ENCODE measurements around the gene TSHZ2.

The TSHZ2 gene

DNA sequence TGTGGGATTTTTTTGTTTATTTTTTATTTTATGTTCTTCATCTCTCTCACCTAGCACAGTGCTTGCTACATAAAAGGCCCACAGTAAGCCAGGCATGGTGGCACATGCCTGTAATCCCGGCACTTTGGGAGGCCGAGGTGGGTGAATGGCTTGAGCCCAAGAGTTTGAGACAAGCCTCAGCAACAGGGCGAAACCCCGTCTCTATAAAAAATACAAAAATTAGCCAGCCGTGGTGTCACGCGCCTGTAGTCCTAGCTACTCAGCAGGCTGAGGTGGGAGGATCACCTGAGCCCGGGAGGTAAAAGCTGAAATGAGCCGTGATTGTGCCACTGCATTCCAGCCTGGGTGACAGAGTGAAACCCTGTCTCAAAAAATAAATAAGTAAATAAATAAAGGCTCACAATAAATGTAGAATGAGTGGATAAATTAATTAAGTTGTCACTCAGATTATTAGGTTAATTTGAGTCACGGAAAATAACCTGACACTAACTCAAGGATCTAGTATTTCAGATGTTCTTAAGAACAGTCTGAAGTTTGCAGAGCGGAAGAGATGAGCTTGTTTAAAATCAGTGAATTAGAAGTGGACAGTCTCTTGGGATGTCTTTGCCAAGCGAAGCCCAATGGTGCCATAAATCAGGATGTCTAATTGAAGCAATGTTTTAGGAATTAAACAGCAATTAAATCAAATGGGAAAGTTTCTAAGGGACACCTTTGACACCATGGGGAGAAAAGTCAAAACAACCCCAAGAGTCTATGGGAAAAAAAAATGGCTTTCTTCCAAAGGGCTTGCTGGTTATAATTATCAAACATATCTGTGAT lies 407.1 kb downstream of the TSHZ2 start:
- no peaks in the 10 kb centered on the region for H3K4me1 ChIP-seq (ENCODE audit: insufficient read depth, low read length)
- no peak overlapping the region for H3K4me3 ChIP-seq (ENCODE audit: low read depth in 1 of 2, low read length in 2 of 2)
- H3K27ac ChIP-seq (ENCODE audit: low read depth, low read length) = no peak overlapping the region
- no peaks in the 10 kb centered on the region for H3K36me3 ChIP-seq (ENCODE audit: insufficient read depth, low read length)
- no peaks in the 10 kb centered on the region for H3K9me3 ChIP-seq (ENCODE audit: low read length)
- H3K27me3 ChIP-seq (ENCODE audit: control insufficient read depth in 1 of 2, insufficient read depth in 2 of 2, low read length in 2 of 2) = no peaks in the 10 kb centered on the region
- no peak overlapping the region for H3K9ac ChIP-seq (ENCODE audit: low read length)

GRCh38 chr20:53379833-53380120 lies 407.6 kb downstream of the TSHZ2 start:
- Histone ChIP-seq H3K9me3 (ENCODE audit: low read length) (no peaks in the 10 kb centered on the region), H3K27ac (ENCODE audit: low read depth, low read length) (no peak overlapping the region), H3K27me3 (ENCODE audit: control insufficient read depth in 1 of 2, insufficient read depth in 2 of 2, low read length in 2 of 2) (no peaks in the 10 kb centered on the region), H3K9ac (ENCODE audit: low read length) (no peak overlapping the region), H3K4me3 (ENCODE audit: low read depth in 1 of 2, low read length in 2 of 2) (no peak overlapping the region), H3K36me3 (ENCODE audit: insufficient read depth, low read length) (no peaks in the 10 kb centered on the region), H3K4me1 (ENCODE audit: insufficient read depth, low read length) (no peaks in the 10 kb centered on the region)

GRCh38 chr20:53381568-53382262 lies 409.6 kb downstream of the TSHZ2 start:
- Histone ChIP-seq H3K9ac (ENCODE audit: low read length) (no peak overlapping the region), H3K4me3 (ENCODE audit: low read depth in 1 of 2, low read length in 2 of 2) (no peak overlapping the region), H3K27ac (ENCODE audit: low read depth, low read length) (no peak overlapping the region), H3K4me1 (ENCODE audit: insufficient read depth, low read length) (peaks cover 7% of the 10 kb centered on the region), H3K9me3 (ENCODE audit: low read length) (no peaks in the 10 kb centered on the region), H3K36me3 (ENCODE audit: insufficient read depth, low read length) (no peaks in the 10 kb centered on the region), H3K27me3 (ENCODE audit: control insufficient read depth in 1 of 2, insufficient read depth in 2 of 2, low read length in 2 of 2) (no peaks in the 10 kb centered on the region)

DNA sequence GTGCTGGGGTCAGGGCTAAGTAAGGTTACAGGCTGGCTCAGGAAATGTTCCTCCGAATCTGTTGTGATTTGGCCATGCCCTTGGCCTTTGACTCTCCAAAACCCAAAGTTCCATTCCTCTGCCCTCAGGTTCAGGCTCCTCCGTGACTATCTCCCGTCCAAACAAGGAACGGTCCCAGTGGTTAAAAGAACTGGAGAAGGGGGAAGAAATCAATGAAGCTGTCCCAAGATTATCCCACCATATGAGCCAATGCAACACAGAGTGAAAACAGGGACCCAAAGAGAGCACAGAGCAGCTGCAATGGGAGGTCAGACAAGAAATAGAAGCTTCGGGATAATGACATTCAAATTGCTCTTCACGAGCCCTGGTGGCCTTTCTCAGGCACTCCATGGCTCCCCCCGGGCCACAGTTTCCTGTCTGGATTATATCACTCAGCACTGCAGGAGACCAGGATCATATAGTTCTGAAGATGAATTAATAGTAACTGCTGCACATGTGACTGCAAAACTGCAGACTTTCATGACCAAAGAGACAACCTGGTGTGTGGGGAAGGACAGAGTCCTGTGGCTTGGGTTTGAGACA lies 410.2 kb downstream of the TSHZ2 start:
- Histone ChIP-seq H3K27me3 (ENCODE audit: control insufficient read depth in 1 of 2, insufficient read depth in 2 of 2, low read length in 2 of 2) (no peaks in the 10 kb centered on the region), H3K27ac (ENCODE audit: low read depth, low read length) (no peak overlapping the region), H3K36me3 (ENCODE audit: insufficient read depth, low read length) (no peaks in the 10 kb centered on the region), H3K9me3 (ENCODE audit: low read length) (no peaks in the 10 kb centered on the region), H3K4me3 (ENCODE audit: low read depth in 1 of 2, low read length in 2 of 2) (no peak overlapping the region), H3K9ac (ENCODE audit: low read length) (no peak overlapping the region), H3K4me1 (ENCODE audit: insufficient read depth, low read length) (peaks cover 7% of the 10 kb centered on the region)

- no peak overlapping the region for H3K27ac ChIP-seq (ENCODE audit: low read depth, low read length)
- no peak overlapping the region for H3K9ac ChIP-seq (ENCODE audit: low read length)
- no peak overlapping the region for H3K4me3 ChIP-seq (ENCODE audit: low read depth in 1 of 2, low read length in 2 of 2)
Observed at GRCh38 chr20:53383916-53384315, 411.8 kb downstream of the TSHZ2 start.

DNA sequence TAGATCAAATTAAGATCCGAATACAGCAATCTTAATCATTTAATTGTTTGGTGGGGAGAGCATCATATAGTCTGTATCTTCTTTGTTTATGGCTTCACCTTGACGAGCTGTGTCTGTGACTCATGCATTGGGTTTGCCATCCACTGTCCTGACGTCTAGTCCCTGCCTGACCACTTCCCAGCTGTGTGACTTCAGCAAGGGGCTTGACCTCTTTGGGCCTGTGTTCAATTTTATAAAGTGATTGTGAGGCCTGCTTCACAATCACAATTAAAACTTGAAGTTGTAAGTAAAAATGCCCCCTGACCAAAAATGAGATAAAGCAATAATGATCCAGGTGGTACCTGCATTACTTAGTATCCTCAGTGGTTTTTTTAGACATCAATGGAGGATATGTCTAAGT lies 412.2 kb downstream of the TSHZ2 start:
- no peak overlapping the region for H3K27ac ChIP-seq (ENCODE audit: low read depth, low read length)
- H3K9me3 ChIP-seq (ENCODE audit: low read length) = no peaks in the 10 kb centered on the region
- H3K9ac ChIP-seq (ENCODE audit: low read length) = no peak overlapping the region
- peaks cover 7% of the 10 kb centered on the region for H3K4me1 ChIP-seq (ENCODE audit: insufficient read depth, low read length)
- no peaks in the 10 kb centered on the region for H3K27me3 ChIP-seq (ENCODE audit: control insufficient read depth in 1 of 2, insufficient read depth in 2 of 2, low read length in 2 of 2)
- H3K4me3 ChIP-seq (ENCODE audit: low read depth in 1 of 2, low read length in 2 of 2) = no peak overlapping the region
- H3K36me3 ChIP-seq (ENCODE audit: insufficient read depth, low read length) = no peaks in the 10 kb centered on the region

More at GRCh38 chr20:53383916-53384315, 411.8 kb downstream of the TSHZ2 start:
- Histone ChIP-seq H3K36me3 (ENCODE audit: insufficient read depth, low read length) (no peaks in the 10 kb centered on the region), H3K4me1 (ENCODE audit: insufficient read depth, low read length) (peaks cover 7% of the 10 kb centered on the region), H3K27me3 (ENCODE audit: control insufficient read depth in 1 of 2, insufficient read depth in 2 of 2, low read length in 2 of 2) (no peaks in the 10 kb centered on the region), H3K9me3 (ENCODE audit: low read length) (no peaks in the 10 kb centered on the region)

DNA sequence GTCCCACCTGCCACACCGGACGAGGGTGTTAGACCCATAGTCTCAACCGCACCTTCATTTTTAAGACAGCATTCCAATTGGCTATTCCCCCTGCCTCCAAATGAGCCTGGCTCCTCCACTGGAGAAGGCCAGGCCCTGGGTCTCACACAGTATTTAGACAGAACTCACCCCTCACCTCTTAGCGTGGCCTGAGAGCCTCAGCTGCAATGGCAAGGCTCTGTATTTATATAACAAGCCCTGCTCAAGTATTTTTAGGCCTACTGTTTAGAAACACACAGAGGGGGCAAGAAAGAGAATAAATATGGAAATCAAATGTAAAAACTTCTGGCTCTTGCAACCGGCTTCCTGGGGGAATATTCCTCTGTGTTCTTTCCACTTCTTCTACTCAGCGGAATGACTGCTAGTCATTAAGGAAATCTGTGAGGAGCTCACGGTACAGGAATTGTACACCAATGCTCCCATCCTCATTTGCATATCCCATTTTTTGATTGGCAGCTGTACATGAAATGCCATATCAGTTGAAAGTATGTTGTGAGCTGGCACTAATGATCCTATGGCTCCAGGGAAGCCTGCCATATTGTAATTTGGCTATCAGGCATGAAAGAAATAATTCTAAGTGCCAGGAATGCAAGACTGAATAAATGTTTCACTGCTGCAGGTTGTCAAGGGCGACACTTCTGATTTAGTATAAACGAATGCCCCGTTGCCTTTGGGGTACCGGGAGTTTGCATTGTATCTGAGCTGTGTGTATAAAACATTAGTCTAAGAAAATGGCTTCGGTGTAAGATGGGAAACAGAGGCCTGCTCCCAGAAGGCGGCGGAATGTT lies 414.0 kb downstream of the TSHZ2 start:
- Histone ChIP-seq H3K4me1 (ENCODE audit: insufficient read depth, low read length) (peaks cover 7% of the 10 kb centered on the region), H3K9ac (ENCODE audit: low read length) (no peak overlapping the region), H3K4me3 (ENCODE audit: low read depth in 1 of 2, low read length in 2 of 2) (no peak overlapping the region), H3K27me3 (ENCODE audit: control insufficient read depth in 1 of 2, insufficient read depth in 2 of 2, low read length in 2 of 2) (no peaks in the 10 kb centered on the region), H3K36me3 (ENCODE audit: insufficient read depth, low read length) (no peaks in the 10 kb centered on the region), H3K9me3 (ENCODE audit: low read length) (no peaks in the 10 kb centered on the region), H3K27ac (ENCODE audit: low read depth, low read length) (no peak overlapping the region)

GRCh38 chr20:53387983-53388675 lies 416.0 kb downstream of the TSHZ2 start:
- Histone ChIP-seq H3K27me3 (ENCODE audit: control insufficient read depth in 1 of 2, insufficient read depth in 2 of 2, low read length in 2 of 2) (no peaks in the 10 kb centered on the region), H3K4me1 (ENCODE audit: insufficient read depth, low read length) (peaks cover 7% of the 10 kb centered on the region), H3K4me3 (ENCODE audit: low read depth in 1 of 2, low read length in 2 of 2) (no peak overlapping the region), H3K9me3 (ENCODE audit: low read length) (no peaks in the 10 kb centered on the region), H3K9ac (ENCODE audit: low read length) (no peak overlapping the region), H3K27ac (ENCODE audit: low read depth, low read length) (no peak overlapping the region), H3K36me3 (ENCODE audit: insufficient read depth, low read length) (no peaks in the 10 kb centered on the region)

GRCh38 chr20:53389516-53390300 lies 417.6 kb downstream of the TSHZ2 start:
- Histone ChIP-seq H3K9ac (ENCODE audit: low read length) (no peak overlapping the region), H3K36me3 (ENCODE audit: insufficient read depth, low read length) (no peaks in the 10 kb centered on the region), H3K27ac (ENCODE audit: low read depth, low read length) (no peak overlapping the region), H3K27me3 (ENCODE audit: control insufficient read depth in 1 of 2, insufficient read depth in 2 of 2, low read length in 2 of 2) (no peaks in the 10 kb centered on the region), H3K4me1 (ENCODE audit: insufficient read depth, low read length) (peaks cover 7% of the 10 kb centered on the region), H3K4me3 (ENCODE audit: low read depth in 1 of 2, low read length in 2 of 2) (no peak overlapping the region), H3K9me3 (ENCODE audit: low read length) (no peaks in the 10 kb centered on the region)

DNA sequence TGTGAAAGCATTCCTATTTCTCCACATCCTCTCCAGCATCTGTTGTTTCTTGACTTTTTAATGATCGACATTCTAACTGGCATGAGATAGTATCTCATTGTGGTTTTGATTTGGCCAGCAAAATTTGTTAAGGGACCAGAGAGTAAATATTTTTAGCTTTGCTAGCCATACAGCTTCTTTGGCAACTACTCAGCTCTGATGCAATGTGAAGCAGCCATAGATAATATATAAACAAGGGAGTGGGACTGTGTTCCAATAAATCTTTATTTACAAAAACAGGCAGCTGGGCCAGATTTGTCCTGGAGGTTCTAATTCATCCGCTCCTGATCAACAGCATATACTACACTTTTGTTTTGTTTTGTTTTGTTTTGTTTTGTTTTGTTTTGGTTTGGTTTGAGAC lies 418.6 kb downstream of the TSHZ2 start:
- no peaks in the 10 kb centered on the region for H3K27me3 ChIP-seq (ENCODE audit: control insufficient read depth in 1 of 2, insufficient read depth in 2 of 2, low read length in 2 of 2)
- H3K9me3 ChIP-seq (ENCODE audit: low read length) = no peaks in the 10 kb centered on the region
- no peak overlapping the region for H3K9ac ChIP-seq (ENCODE audit: low read length)
- H3K4me1 ChIP-seq (ENCODE audit: insufficient read depth, low read length) = peaks cover 7% of the 10 kb centered on the region
- H3K27ac ChIP-seq (ENCODE audit: low read depth, low read length) = no peak overlapping the region
- no peaks in the 10 kb centered on the region for H3K36me3 ChIP-seq (ENCODE audit: insufficient read depth, low read length)
- H3K4me3 ChIP-seq (ENCODE audit: low read depth in 1 of 2, low read length in 2 of 2) = no peak overlapping the region

All from muscle layer of colon (tissue), 2 donors.